ENCODE measurements around the gene PNMA8B. TPM values are rescaled to one million over a fixed set of nuclear protein-coding genes. Genes with fewer than 3 reads are reported as not detected.
A peak's percentile ranks its signal among the peaks of the same experiment; 100 is the strongest.

Gene PNMA8B, protein sequence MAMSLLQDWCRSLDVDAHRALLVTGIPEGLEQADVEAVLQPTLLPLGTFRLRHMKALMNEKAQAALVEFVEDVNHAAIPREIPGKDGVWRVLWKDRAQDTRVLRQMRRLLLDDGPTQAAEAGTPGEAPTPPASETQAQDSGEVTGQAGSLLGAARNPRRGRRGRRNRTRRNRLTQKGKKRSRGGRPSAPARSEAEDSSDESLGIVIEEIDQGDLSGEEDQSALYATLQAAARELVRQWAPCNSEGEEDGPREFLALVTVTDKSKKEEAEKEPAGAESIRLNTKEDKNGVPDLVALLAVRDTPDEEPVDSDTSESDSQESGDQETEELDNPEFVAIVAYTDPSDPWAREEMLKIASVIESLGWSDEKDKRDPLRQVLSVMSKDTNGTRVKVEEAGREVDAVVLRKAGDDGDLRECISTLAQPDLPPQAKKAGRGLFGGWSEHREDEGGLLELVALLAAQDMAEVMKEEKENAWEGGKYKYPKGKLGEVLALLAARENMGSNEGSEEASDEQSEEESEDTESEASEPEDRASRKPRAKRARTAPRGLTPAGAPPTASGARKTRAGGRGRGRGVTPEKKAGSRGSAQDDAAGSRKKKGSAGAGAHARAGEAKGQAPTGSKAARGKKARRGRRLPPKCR
- total RNA-seq = under 0.01 TPM in 2 replicates

DNA sequence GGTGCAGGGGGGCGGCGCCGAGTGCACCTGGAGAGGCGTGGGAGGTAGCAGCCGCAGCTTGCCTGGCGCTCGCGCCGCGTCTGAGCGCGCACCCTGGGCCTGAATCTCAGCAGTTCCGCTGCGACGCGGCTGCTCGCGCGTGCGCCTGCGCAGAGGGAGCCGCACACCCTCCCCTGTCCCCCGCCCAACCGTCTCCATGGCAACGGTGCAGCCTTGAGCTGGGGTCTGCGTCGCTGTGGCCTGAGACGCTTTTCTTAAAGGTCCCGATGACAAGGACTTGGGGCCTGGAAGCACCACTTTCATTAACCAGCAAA is at the start of gene PNMA8B:
TSS of gene PNMA8B (minus strand) at position 82 of the 314 bp plus-strand sequence. CDS start 402 bp downstream, outside the sequence.
- TF ChIP-seq, protein P1, sequence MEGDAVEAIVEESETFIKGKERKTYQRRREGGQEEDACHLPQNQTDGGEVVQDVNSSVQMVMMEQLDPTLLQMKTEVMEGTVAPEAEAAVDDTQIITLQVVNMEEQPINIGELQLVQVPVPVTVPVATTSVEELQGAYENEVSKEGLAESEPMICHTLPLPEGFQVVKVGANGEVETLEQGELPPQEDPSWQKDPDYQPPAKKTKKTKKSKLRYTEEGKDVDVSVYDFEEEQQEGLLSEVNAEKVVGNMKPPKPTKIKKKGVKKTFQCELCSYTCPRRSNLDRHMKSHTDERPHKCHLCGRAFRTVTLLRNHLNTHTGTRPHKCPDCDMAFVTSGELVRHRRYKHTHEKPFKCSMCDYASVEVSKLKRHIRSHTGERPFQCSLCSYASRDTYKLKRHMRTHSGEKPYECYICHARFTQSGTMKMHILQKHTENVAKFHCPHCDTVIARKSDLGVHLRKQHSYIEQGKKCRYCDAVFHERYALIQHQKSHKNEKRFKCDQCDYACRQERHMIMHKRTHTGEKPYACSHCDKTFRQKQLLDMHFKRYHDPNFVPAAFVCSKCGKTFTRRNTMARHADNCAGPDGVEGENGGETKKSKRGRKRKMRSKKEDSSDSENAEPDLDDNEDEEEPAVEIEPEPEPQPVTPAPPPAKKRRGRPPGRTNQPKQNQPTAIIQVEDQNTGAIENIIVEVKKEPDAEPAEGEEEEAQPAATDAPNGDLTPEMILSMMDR (IDR thresholded peaks at IDR 0.05; ENCODE audit: insufficient read depth, low read length, severe bottlenecking) = no peak
- Histone ChIP-seq H3K27me3 (ENCODE audit: control insufficient read depth, insufficient read depth, low read length) (no peaks in the 10 kb centered on the region), H3K36me3 (ENCODE audit: control insufficient read depth, insufficient read depth, low read length) (no peaks in the 10 kb centered on the region), H3K4me3 (ENCODE audit: low read depth, low read length) (no peak within 1 kb of the TSS)
- DNase-seq (ENCODE audit: low read depth) (peak; percentile 78), FAIRE-seq (no peak)

DNA sequence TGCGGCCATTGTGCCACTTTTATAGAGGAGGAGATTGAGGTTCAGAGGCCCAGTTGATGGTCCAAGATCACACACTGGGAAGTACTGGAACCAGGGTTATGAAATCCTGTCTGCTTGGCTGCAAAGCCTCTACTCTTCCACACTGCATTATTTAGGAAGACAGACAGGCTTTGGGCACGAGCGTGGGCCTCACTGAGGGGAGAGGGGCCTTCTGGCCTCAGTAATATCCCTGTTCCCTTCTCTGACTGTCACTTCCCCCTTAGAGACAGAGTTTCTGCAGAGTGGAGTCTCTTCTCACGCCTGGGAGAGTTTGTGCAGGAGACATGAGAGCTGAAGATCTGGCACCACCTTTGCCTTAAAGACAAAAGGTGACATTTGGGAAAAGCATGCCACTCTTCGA is 49.0 kb upstream of the PNMA8B start:
- Histone ChIP-seq H3K36me3 (ENCODE audit: control insufficient read depth, insufficient read depth, low read length) (no peaks in the 10 kb centered on the region), H3K4me3 (ENCODE audit: low read depth, low read length) (no peak overlapping the region), H3K27me3 (ENCODE audit: control insufficient read depth, insufficient read depth, low read length) (no peaks in the 10 kb centered on the region)
- no peak for DNase-seq (ENCODE audit: low read depth)
- no peak for FAIRE-seq
- TF ChIP-seq, protein P1 (IDR thresholded peaks at IDR 0.05; ENCODE audit: insufficient read depth, low read length, severe bottlenecking) = no peak

DNA sequence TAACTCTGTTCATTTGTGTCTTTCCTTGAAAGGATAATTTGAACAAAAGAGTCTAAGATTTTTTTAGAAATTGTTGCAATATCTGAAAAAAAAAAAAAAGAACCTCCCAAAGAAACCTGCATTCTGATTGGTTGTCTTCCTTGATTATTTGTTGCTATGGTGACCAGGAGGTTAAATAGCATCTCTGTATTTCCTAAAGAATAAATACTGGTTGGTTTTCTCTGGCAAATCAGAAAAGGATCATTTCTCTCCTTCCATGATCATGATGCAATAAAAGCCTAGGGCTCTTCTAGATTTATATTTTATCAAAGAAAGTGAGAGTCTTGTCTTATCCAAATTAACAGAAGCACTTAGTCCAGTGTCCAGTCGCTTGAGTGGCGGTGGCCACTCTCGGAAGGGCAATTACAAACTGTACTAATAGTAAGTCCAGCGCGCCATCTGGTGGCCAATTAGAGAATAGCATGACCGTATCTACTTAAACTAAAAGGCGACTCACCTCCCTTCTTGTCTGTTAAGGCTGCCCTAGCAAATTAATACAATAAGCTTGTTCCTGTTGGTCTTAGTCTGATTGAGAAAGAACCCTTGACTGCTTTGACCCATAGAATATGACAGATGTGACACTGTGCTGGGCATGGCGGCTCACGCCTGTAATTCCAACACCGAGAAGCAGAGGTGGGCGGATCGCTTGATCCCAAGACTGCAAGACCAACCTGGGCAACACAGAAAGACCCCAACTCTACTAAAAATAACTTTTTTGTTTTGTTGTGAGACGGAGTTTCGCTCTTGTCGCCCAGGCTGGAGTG is 47.0 kb upstream of the PNMA8B start:
- TF ChIP-seq, protein P1 (IDR thresholded peaks at IDR 0.05; ENCODE audit: insufficient read depth, low read length, severe bottlenecking) = peak; percentile 75
- FAIRE-seq (no peak), DNase-seq (ENCODE audit: low read depth) (peak; percentile 69)
- H3K27me3 ChIP-seq (ENCODE audit: control insufficient read depth, insufficient read depth, low read length) = no peaks in the 10 kb centered on the region
- no peaks in the 10 kb centered on the region for H3K36me3 ChIP-seq (ENCODE audit: control insufficient read depth, insufficient read depth, low read length)
- H3K4me3 ChIP-seq (ENCODE audit: low read depth, low read length) = no peak overlapping the region

DNA sequence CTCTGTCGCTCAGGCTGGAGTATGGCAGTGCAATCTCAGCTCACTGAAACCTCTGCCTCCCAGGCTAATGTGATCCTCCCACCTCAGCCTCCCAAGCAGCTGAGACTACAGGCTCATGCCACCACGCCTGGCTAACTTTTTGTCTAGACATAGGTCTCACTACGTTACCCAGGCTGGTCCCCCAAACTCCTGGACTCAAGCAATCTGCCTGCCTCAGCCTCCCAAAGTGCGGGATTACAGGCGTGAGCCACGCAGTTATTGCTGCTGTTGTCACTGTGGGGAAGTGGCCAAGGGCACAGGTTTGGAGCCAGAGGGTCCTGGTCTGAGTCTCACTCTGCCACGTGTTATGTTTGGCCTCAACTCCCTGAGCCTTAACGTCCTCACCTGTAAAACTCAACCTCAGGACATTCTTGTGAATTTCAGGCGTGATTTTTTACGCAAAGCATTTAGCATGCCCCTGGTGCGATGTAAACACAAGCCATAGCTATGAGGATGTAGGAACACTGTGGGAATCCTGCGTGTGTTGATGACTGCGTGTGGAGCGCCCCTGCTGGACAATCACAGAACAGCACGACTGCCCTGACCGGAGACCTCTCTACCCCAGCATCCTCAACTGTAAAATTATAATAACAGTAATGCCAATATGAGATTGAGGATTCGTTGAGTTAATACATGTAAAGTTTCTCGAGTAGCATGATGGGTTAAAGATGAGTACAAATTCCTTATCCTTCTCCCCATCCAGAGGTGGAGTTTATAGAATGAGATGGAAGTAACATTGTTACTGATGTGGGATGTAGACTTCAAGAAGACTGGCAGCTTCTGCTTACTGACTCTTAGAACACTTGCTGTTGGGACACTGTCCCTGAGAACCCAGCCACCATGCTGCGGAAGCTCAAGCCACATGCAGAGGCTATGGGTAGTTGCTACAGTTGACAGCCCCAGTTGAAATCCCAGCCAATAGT is 41.8 kb upstream of the PNMA8B start:
- H3K36me3 ChIP-seq (ENCODE audit: control insufficient read depth, insufficient read depth, low read length) = no peaks in the 10 kb centered on the region
- DNase-seq (ENCODE audit: low read depth) (peak; percentile 28), FAIRE-seq (no peak)
- TF ChIP-seq, protein P1 (IDR thresholded peaks at IDR 0.05; ENCODE audit: insufficient read depth, low read length, severe bottlenecking) = peak; percentile 90
- H3K4me3 ChIP-seq (ENCODE audit: low read depth, low read length) = no peak overlapping the region
- no peaks in the 10 kb centered on the region for H3K27me3 ChIP-seq (ENCODE audit: control insufficient read depth, insufficient read depth, low read length)

DNA sequence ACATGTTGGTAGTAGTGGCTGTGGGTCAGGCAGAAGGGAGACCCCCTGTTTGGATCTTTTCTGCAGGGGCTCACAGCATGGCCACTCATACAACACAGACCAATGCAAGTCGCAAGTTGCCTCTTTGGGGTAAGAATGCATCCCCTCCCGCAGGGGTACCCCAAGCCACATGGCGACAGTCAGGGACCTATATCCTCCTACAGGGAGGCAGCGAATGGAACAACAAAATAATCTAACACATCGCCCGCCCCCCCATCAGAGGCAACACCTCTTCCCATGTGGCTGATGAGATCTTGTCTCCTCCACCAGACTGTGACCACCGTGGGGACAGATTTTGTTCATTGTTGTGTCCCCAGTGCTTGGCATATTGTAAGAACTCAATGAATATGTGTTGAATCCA is 40.7 kb upstream of the PNMA8B start:
- TF ChIP-seq, protein P1 (IDR thresholded peaks at IDR 0.05; ENCODE audit: insufficient read depth, low read length, severe bottlenecking) = no peak
- H3K27me3 ChIP-seq (ENCODE audit: control insufficient read depth, insufficient read depth, low read length) = no peaks in the 10 kb centered on the region
- no peak overlapping the region for H3K4me3 ChIP-seq (ENCODE audit: low read depth, low read length)
- FAIRE-seq = no peak
- no peak for DNase-seq (ENCODE audit: low read depth)
- no peaks in the 10 kb centered on the region for H3K36me3 ChIP-seq (ENCODE audit: control insufficient read depth, insufficient read depth, low read length)

Measured in bronchial epithelial cell (primary cell).